Measurements from ENCODE around the gene COPE.

DNA sequence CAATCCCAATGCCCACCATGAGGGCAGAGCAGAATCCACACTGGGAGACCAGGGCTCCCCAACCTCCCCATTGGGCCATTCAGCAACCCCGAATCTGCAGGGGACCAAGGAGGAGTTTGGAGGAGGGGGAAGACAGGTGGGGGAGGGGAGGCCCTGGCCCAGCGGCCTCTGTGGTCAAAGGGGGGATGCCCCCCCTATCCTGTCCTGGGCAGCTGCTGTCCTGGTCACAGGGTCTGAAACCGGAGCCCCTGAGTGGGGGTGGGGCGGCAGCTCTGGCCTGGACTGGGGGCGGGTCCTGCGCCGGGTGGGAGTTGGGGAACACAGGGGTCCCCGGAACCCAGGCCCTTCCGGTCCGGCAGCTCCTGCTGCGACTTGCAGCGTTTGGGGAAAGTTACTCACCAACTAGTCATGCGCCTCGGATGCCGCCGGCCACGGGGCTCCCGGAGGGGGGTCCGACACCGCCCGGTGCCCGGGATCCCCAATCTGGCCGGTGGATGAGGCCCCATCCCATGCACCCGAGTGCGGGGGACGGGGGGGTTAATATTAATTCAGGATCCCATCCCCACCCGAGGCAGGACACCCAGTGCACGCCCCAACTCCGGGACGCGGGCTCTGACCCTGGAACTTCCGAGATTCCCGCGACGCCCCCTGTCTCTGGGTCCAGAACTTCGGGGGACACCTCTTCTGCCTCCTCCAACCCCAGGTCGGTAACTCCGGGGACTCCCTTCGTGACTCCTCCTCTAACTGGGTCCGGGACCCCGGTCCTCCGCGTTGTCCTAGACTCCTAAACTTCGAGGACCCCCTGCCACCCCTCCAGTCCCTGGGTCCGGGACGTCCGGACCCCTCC, 21.0 kb upstream of the COPE start:
- TF ChIP-seq, protein P1, sequence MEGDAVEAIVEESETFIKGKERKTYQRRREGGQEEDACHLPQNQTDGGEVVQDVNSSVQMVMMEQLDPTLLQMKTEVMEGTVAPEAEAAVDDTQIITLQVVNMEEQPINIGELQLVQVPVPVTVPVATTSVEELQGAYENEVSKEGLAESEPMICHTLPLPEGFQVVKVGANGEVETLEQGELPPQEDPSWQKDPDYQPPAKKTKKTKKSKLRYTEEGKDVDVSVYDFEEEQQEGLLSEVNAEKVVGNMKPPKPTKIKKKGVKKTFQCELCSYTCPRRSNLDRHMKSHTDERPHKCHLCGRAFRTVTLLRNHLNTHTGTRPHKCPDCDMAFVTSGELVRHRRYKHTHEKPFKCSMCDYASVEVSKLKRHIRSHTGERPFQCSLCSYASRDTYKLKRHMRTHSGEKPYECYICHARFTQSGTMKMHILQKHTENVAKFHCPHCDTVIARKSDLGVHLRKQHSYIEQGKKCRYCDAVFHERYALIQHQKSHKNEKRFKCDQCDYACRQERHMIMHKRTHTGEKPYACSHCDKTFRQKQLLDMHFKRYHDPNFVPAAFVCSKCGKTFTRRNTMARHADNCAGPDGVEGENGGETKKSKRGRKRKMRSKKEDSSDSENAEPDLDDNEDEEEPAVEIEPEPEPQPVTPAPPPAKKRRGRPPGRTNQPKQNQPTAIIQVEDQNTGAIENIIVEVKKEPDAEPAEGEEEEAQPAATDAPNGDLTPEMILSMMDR (IDR thresholded peaks at IDR 0.05 in 4 of 5, conservative IDR thresholded peaks at IDR 0.05 in 1 of 5): no peak
- TF ChIP-seq POLR2A (IDR thresholded peaks at IDR 0.05): peak; percentile 58 to 72

Measured in gastrocnemius medialis (tissue), 4 donors.